HG03135 (cell line): ENCODE measurements around the gene CUX1.
"Not testable (repeated sequence)": the region's sequence is repeated elsewhere in the genome, so short reads cannot be mapped to it uniquely, and the experiment has no call there.

Experiments used
- ATAC-seq: cut with Tn5 transposase; IDR thresholded peaks from one replicate; pipeline ENCODE4 v1.9.1; 2021; ENCODE audit warnings: mild to moderate bottlenecking, moderate library complexity; ENCODE audit not compliant: unreplicated experiment

Gene CUX1

GRCh38 chr7:101913851-101914250 lies 96.4 kb downstream of the CUX1 start:
- no peak for ATAC-seq

GRCh38 chr7:101915000-101915399 lies 97.6 kb downstream of the CUX1 start:
- no peak for ATAC-seq

- ATAC-seq: no peak
These were observed 98.8 kb downstream of the CUX1 start for GRCh38 chr7:101916041-101916800.

- no peak for ATAC-seq
These were observed 99.5 kb downstream of the CUX1 start for GRCh38 chr7:101916876-101917275.

- no peak for ATAC-seq
These were observed 100.1 kb downstream of the CUX1 start for GRCh38 chr7:101917566-101917965.

- ATAC-seq: no peak
These were observed 101.0 kb downstream of the CUX1 start for GRCh38 chr7:101918426-101918825.

GRCh38 chr7:101919363-101920115 lies 102.1 kb downstream of the CUX1 start:
- ATAC-seq: no peak

GRCh38 chr7:101921061-101921460 lies 103.6 kb downstream of the CUX1 start:
- ATAC-seq: no peak

- ATAC-seq: not testable (repeated sequence)
These were observed 104.4 kb downstream of the CUX1 start for GRCh38 chr7:101921546-101922489.

GRCh38 chr7:101922631-101923601 lies 105.5 kb downstream of the CUX1 start:
- ATAC-seq: no peak

- ATAC-seq: no peak
These were observed 106.2 kb downstream of the CUX1 start for GRCh38 chr7:101923602-101923985.

GRCh38 chr7:101924171-101924570 lies 106.7 kb downstream of the CUX1 start:
- ATAC-seq: no peak

- ATAC-seq: no peak
These were observed 108.8 kb downstream of the CUX1 start for GRCh38 chr7:101926265-101926664.

GRCh38 chr7:101927389-101927788 lies 110.0 kb downstream of the CUX1 start:
- ATAC-seq: no peak

- ATAC-seq: no peak
These were observed 110.4 kb downstream of the CUX1 start for GRCh38 chr7:101927802-101928201.

- ATAC-seq: no peak
These were observed 111.8 kb downstream of the CUX1 start for GRCh38 chr7:101929256-101929655.

- not testable (repeated sequence) for ATAC-seq
These were observed 112.5 kb downstream of the CUX1 start for GRCh38 chr7:101929911-101930310.

GRCh38 chr7:101932083-101932482 lies 114.7 kb downstream of the CUX1 start:
- no peak for ATAC-seq

- no peak for ATAC-seq
These were observed 115.6 kb downstream of the CUX1 start for GRCh38 chr7:101933028-101933427.

- ATAC-seq: no peak
These were observed 116.3 kb downstream of the CUX1 start for GRCh38 chr7:101933688-101934121.
